Endothelial cell of umbilical vein (primary cell): ENCODE measurements around the gene THSD7A. TPM values are rescaled to one million over a fixed set of nuclear protein-coding genes. Genes with fewer than 3 reads are reported as not detected.

Experiments
- BruUV-seq: library from RNA; stranded (reverse); fragments of 400-500 nt; replicated peaks from 2 replicates; lab custom pipeline; 2021; lab: Mats Ljungman, UMichigan
- CTCF ChIA-PET: fragments of 300-600, 350-600 bp; sonication (Branson Sonifier 250); formaldehyde crosslinking; loops from one replicate; lab custom pipeline; 2021; ENCODE audit warnings: antibody characterized with exemption, inconsistent platforms; lab: Charles Lee
- POLR2A ChIA-PET: fragments of 300-600, 350-600 bp; sonication (Branson Sonifier 250); formaldehyde crosslinking; loops from one replicate; lab custom pipeline; 2021; ENCODE audit warnings: antibody characterized with exemption, inconsistent platforms; lab: Charles Lee
- DNase-seq: peaks from one replicate; pipeline ENCODE4 v3.0.0-alpha.2; 2011; ENCODE audit warnings: low read depth, low spot score
- FAIRE-seq: peaks from 2 replicates; lab custom pipeline; 2011; peaks lifted over from hg19 to GRCh38; lab: Jason Lieb, UNC
- H2AFZ ChIP-seq: 2 replicates; pipeline ENCODE4 v1.6.0; 2012; ENCODE audit warnings: low read depth, low read length, control low read depth, inconsistent platforms
- H3K27ac ChIP-seq: 2 replicates; pipeline ENCODE4 v1.5.1; 2011; ENCODE audit warnings: low read depth, mild to moderate bottlenecking, control low read depth, low read length, moderate library complexity; ENCODE audit not compliant: insufficient read depth
- H3K27me3 ChIP-seq, 2 experiments: 2 replicates each; pipeline versions ENCODE4 v1.6.0 to v1.6.1; 2011; ENCODE audit warnings: low read length in 2 of 2, mixed read lengths in 1 of 2; ENCODE audit not compliant: control insufficient read depth in 2 of 2, insufficient read depth in 2 of 2
- H3K36me3 ChIP-seq, 2 experiments: 2 replicates in 1 of 2; 3 replicates in 1 of 2; pipeline ENCODE4 v1.5.1; 2011; ENCODE audit warnings: low read length in 2 of 2, mild to moderate bottlenecking in 1 of 2, moderate library complexity in 1 of 2; ENCODE audit not compliant: control insufficient read depth in 2 of 2, insufficient read depth in 2 of 2; ENCODE audit errors: extremely low read depth in 1 of 2
- H3K4me1 ChIP-seq: 3 replicates; pipeline ENCODE4 v1.5.1; 2011; ENCODE audit warnings: mild to moderate bottlenecking, low read length; ENCODE audit not compliant: control insufficient read depth, insufficient read depth; ENCODE audit errors: extremely low read depth
- H3K4me2 ChIP-seq: 2 replicates; pipeline ENCODE4 v1.6.1; 2011; ENCODE audit warnings: low read length, control low read depth, mixed read lengths; ENCODE audit not compliant: insufficient read depth
- H3K4me3 ChIP-seq, 3 experiments: fragments of 200-600 bp in 1 of 3; sonication (generic), shearing (Covaris generic) in 1 of 3; replicated peaks in 1 of 3; 2 replicates each; pipeline ENCODE4 v1.5.1; 2011 to 2016; ENCODE audit warnings: control low read depth in 3 of 3, low read length in 3 of 3, mild to moderate bottlenecking in 2 of 3, inconsistent platforms in 1 of 3, low read depth in 1 of 3, moderate library complexity in 1 of 3; ENCODE audit not compliant: insufficient read depth in 1 of 3
- H3K79me2 ChIP-seq: 2 replicates; pipeline ENCODE4 v1.6.0; 2012; ENCODE audit warnings: low read length, inconsistent platforms; ENCODE audit not compliant: control insufficient read depth, insufficient read depth
- H3K9ac ChIP-seq: replicated peaks from 2 replicates; pipeline ENCODE3; 2011; ENCODE audit warnings: low read length, control low read depth; ENCODE audit not compliant: insufficient read depth; ENCODE audit errors: extremely low read depth
- H3K9me1 ChIP-seq: replicated peaks from 3 replicates; pipeline ENCODE4 v1.6.0; 2011; ENCODE audit warnings: mild to moderate bottlenecking, low read length; ENCODE audit not compliant: control insufficient read depth, insufficient read depth; ENCODE audit errors: extremely low read depth
- H3K9me3 ChIP-seq: replicated peaks from 2 replicates; pipeline ENCODE4 v1.5.1; 2012; ENCODE audit warnings: low read length, inconsistent platforms; ENCODE audit not compliant: control insufficient read depth, insufficient read depth
- H4K20me1 ChIP-seq: replicated peaks from 2 replicates; pipeline ENCODE3; 2011; ENCODE audit warnings: mild to moderate bottlenecking, low read length; ENCODE audit not compliant: control insufficient read depth, insufficient read depth; ENCODE audit errors: extremely low read depth
- EZH2 ChIP-seq: IDR thresholded peaks from 2 replicates; pipeline ENCODE4 v1.6.1; 2012; ENCODE audit warnings: borderline replicate concordance, low read depth, mild to moderate bottlenecking, moderate library complexity, low read length, inconsistent platforms; ENCODE audit not compliant: severe bottlenecking
- FOS ChIP-seq: IDR thresholded peaks from 2 replicates; pipeline ENCODE4 v1.6.1; 2011; ENCODE audit warnings: mild to moderate bottlenecking, low read length, moderate library complexity, borderline replicate concordance; ENCODE audit not compliant: insufficient read depth
- GATA2 ChIP-seq: IDR thresholded peaks from 2 replicates; pipeline ENCODE4 v1.7.0; 2011; ENCODE audit warnings: low read depth, mild to moderate bottlenecking, moderate library complexity, mixed read lengths, low read length; ENCODE audit not compliant: insufficient read length, insufficient read depth
- JUN ChIP-seq: IDR thresholded peaks from 2 replicates; pipeline ENCODE4 v1.6.1; 2011; ENCODE audit warnings: borderline replicate concordance, low read depth; ENCODE audit not compliant: insufficient read length, insufficient read depth
- MYC ChIP-seq: IDR thresholded peaks from one replicate; pipeline ENCODE4 v1.6.1; 2011; ENCODE audit warnings: mild to moderate bottlenecking, low read depth, low read length
- POLR2A ChIP-seq: IDR thresholded peaks from 2 replicates; pipeline ENCODE4 v1.6.1; 2012; ENCODE audit warnings: low read depth, mild to moderate bottlenecking, control low read depth, low read length
- POLR2AphosphoS5 ChIP-seq: IDR thresholded peaks from 2 replicates; pipeline ENCODE4 v1.6.1; 2012; ENCODE audit warnings: low read depth, mild to moderate bottlenecking, control low read depth, low read length, moderate library complexity; ENCODE audit not compliant: insufficient read depth
- dilution Hi-C: fragments of 300-500 bp; cut with MboI; formaldehyde crosslinking; loops from one replicate; pipeline ENCODE4 v1.15.0; 2019; ENCODE audit warnings: low sequenced_read_pairs; ENCODE audit not compliant: extremely low pct_ligation_motif_present
- intact Hi-C: fragments of 100-400 bp; cut with micrococcal nuclease; formaldehyde crosslinking; loops from one replicate; pipeline ENCODE4 v1.10.0; 2022
- polyA plus RNA-seq, 4 experiments: library from polyadenylated mRNA; depleted of rRNA in 3 of 4; stranded (reverse) in 3 of 4; unstranded in 1 of 4; fragments of >200 nt; gene quantifications; 2 replicates each; pipeline versions ENCODE4 v1.2.1 to v1.2.3, GENCODE V29; 2011 to 2012; ENCODE audit warnings: missing spikeins in 1 of 4
- total RNA-seq: library from RNA; stranded (reverse); gene quantifications from 2 replicates; pipeline ENCODE4 v1.2.3, GENCODE V29; 2021
- TF ChIP-seq, protein P1 (sequence below), 2 donors: IDR thresholded peaks; 1 replicate in 1 of 2; 2 replicates in 1 of 2; pipeline ENCODE4 v1.5.1; 2011; ENCODE audit warnings: low read length in 2 of 2, mild to moderate bottlenecking in 2 of 2, moderate library complexity in 2 of 2, control low read depth in 1 of 2, inconsistent platforms in 1 of 2, low read depth in 1 of 2; ENCODE audit not compliant: insufficient read depth in 1 of 2; ENCODE audit errors: extremely low read depth in 1 of 2
- TF ChIP-seq, protein P2 (sequence below): IDR thresholded peaks from 2 replicates; pipeline ENCODE4 v1.6.1; 2011; ENCODE audit not compliant: insufficient read depth, insufficient read length

THSD7A gene
- total and polyA plus RNA-seq, 2 donors (not counting 3 experiments of a cell fraction or from before 2014, with no cell fraction given) = 3.3 to 12.7 TPM

DNA sequence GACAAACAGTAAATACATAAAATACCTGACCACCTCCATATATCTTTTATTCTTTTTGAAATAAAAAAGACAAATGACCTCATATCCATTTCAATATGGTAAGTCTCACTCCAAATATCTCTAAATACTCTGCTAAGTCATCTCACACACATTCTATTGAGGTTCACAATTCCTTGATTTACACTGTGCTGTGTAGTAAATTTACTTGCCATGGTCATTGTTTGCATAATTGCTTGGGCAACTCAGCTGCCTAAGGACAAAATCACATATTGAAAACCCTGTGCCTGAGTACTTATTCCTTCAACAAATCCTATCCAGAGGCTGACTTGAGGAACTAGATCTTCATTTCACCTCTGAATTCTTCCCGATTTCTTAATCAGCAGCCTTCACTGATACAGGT lies 176.4 kb downstream of the THSD7A start:
- dilution Hi-C loops = no loop called here
- no peak overlapping the region for H3K27ac ChIP-seq
- H3K4me1 ChIP-seq = no peaks in the 10 kb centered on the region
- DNase-seq (no peak), FAIRE-seq (no peak)
- H3K9me1 ChIP-seq = no peaks in the 10 kb centered on the region
- CTCF ChIA-PET = interaction anchor here (0.7 to 0.8 kb wide), 2 partner anchors 13 to 228 kb away, joined by 3 read pairs; no protein-coding TSS in a partner anchor
- H3K9me3 ChIP-seq = no peaks in the 10 kb centered on the region
- intact Hi-C loops = no loop called here
- POLR2A ChIA-PET = no interaction called here
- H2AFZ ChIP-seq = no peak overlapping the region
- no peak overlapping the region for H3K9ac ChIP-seq
- TF ChIP-seq POLR2AphosphoS5 (no peak), JUN (no peak), MYC (no peak), FOS (no peak)
- TF ChIP-seq, protein P1, sequence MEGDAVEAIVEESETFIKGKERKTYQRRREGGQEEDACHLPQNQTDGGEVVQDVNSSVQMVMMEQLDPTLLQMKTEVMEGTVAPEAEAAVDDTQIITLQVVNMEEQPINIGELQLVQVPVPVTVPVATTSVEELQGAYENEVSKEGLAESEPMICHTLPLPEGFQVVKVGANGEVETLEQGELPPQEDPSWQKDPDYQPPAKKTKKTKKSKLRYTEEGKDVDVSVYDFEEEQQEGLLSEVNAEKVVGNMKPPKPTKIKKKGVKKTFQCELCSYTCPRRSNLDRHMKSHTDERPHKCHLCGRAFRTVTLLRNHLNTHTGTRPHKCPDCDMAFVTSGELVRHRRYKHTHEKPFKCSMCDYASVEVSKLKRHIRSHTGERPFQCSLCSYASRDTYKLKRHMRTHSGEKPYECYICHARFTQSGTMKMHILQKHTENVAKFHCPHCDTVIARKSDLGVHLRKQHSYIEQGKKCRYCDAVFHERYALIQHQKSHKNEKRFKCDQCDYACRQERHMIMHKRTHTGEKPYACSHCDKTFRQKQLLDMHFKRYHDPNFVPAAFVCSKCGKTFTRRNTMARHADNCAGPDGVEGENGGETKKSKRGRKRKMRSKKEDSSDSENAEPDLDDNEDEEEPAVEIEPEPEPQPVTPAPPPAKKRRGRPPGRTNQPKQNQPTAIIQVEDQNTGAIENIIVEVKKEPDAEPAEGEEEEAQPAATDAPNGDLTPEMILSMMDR (IDR thresholded peaks at IDR 0.05; ENCODE audit: extremely low read depth in 1 of 2, insufficient read depth in 1 of 2, low read depth in 1 of 2, low read length in 2 of 2) = no peak
- H3K4me3 ChIP-seq = no peak overlapping the region
- peaks cover 2% of the 10 kb centered on the region for H4K20me1 ChIP-seq
- no peaks in the 10 kb centered on the region for H3K36me3 ChIP-seq
- H3K4me2 ChIP-seq = no peak overlapping the region
- no TSS peak for BruUV-seq
- no peaks in the 10 kb centered on the region for H3K27me3 ChIP-seq
- H3K79me2 ChIP-seq = no peaks in the 10 kb centered on the region

DNA sequence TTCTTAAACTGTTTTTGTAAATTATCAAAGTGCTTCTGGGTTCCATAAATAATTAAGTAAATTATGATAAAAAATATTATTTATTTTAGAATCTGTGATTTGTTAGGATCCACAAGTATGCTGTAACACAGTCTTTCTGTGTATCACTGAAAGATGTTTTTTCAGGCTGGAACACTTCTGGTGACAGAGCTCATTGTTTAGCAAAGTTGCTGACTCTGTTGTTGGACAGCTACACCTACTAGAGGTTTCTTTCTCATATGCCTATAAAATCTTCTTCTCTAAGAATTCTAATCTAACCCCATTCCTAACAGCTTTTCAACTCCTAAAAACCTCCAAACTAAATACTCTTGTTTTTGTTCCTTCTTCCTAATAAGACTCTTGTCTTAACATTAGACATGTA lies 176.8 kb downstream of the THSD7A start:
- Histone ChIP-seq H3K27ac (no peak overlapping the region), H3K27me3 (no peaks in the 10 kb centered on the region), H3K9me1 (no peaks in the 10 kb centered on the region), H3K79me2 (no peaks in the 10 kb centered on the region), H4K20me1 (peaks cover 2% of the 10 kb centered on the region), H3K4me3 (no peak overlapping the region), H3K4me2 (no peak overlapping the region), H2AFZ (no peak overlapping the region), H3K36me3 (no peaks in the 10 kb centered on the region), H3K9me3 (no peaks in the 10 kb centered on the region), H3K4me1 (peaks cover 3% of the 10 kb centered on the region), H3K9ac (no peak overlapping the region)
- intact Hi-C loops = no loop called here
- CTCF ChIA-PET = interaction anchor here (0.7 to 0.8 kb wide), 3 partner anchors 13 to 228 kb away, joined by 3 read pairs; no protein-coding TSS in a partner anchor
- peak; percentile 33 for DNase-seq
- no peak for FAIRE-seq
- TF ChIP-seq POLR2AphosphoS5 = no peak
- TF ChIP-seq, protein P1 (IDR thresholded peaks at IDR 0.05; ENCODE audit: extremely low read depth in 1 of 2, insufficient read depth in 1 of 2, low read depth in 1 of 2, low read length in 2 of 2) = no peak
- TF ChIP-seq GATA2 = no peak
- no peak for TF ChIP-seq FOS
- TF ChIP-seq JUN = no peak
- no peak for TF ChIP-seq POLR2A
- TF ChIP-seq MYC = no peak
- TF ChIP-seq, protein P2, sequence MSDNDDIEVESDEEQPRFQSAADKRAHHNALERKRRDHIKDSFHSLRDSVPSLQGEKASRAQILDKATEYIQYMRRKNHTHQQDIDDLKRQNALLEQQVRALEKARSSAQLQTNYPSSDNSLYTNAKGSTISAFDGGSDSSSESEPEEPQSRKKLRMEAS = no peak
- no peak for TF ChIP-seq EZH2
- dilution Hi-C loops = no loop called here
- POLR2A ChIA-PET = no interaction called here
- BruUV-seq = no TSS peak
